ENCODE results near the gene SYNDIG1L. TPM values are rescaled to one million over a fixed set of nuclear protein-coding genes. Genes with fewer than 3 reads are reported as not detected.

Gene SYNDIG1L
- not detected for total RNA-seq

- Mint-ChIP-seq H3K9me3 (no peaks in the 10 kb centered on the region), H3K4me3 (no peak within 1 kb of the TSS), H3K4me1 (peaks cover 2% of the 10 kb centered on the region), H3K27me3 (peaks cover 47% of the 10 kb centered on the region), H3K27ac (no peak within 1 kb of the TSS), H3K36me3 (ENCODE audit: low read depth) (no peaks in the 10 kb centered on the region)
- DNase-seq = no peak
- ChIA-PET CTCF (no interaction called here), POLR2A (no interaction called here)
Measured at GRCh38 chr14:74426202-74426582, at the start of gene SYNDIG1L. SYNDIG1L (minus strand) TSS chr14:74426210; CDS start chr14:74409744, 16,466 bp downstream.

DNA sequence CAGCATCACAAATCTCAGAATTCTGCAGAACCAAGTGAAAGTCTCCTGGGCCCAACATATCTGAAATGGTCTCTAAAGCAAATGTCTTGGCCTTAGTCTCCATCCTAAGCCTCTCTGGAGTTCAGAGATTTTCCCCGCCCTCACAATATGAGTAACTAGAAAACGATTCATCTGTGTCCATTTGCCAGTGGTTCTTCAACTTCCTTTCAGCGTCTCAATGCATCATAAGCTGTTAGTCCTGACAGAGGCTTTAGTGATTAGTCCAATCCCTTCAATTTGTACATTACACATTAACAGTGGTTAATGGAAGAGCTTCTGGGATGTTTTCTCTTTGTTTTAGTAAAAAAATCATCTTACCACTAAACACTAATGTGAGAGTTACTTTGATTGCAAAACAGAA is 49.7 kb upstream of the SYNDIG1L start:
- H3K27ac Mint-ChIP-seq = no peak overlapping the region
- ChIA-PET POLR2A (no interaction called here), CTCF (no interaction called here)
- H3K4me3 Mint-ChIP-seq = no peak overlapping the region
- DNase-seq = no peak
- H3K36me3 Mint-ChIP-seq (ENCODE audit: low read depth) = peaks cover 5% of the 10 kb centered on the region
- no peaks in the 10 kb centered on the region for H3K27me3 Mint-ChIP-seq
- no peaks in the 10 kb centered on the region for H3K4me1 Mint-ChIP-seq
- no peaks in the 10 kb centered on the region for H3K9me3 Mint-ChIP-seq

DNA sequence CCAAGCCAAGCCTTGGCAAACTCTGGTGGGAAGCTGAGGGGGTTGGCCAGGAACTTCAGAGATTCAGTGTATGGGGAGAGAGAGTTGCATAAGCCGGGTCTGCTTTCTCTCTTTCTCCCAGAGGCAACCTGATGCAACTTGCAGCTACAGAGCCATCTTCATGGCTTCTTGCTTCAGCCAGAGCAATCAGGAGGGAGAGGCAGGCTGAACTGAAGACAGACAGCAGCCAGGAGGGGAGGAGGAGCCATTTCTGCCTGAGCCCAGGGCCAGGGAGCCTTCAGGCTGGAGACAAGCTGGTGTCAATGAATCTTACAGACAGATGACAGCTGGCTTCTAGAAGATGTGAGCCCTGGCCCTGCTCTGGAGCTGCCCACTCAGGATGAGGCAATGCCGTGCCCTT is 48.4 kb upstream of the SYNDIG1L start:
- H3K9me3 Mint-ChIP-seq = no peaks in the 10 kb centered on the region
- H3K36me3 Mint-ChIP-seq (ENCODE audit: low read depth) = peaks cover 2% of the 10 kb centered on the region
- POLR2A ChIA-PET = no interaction called here
- CTCF ChIA-PET = interaction anchor here (1.3 kb wide), 1 partner anchor 8 kb away, joined by 3 read pairs; no protein-coding TSS in a partner anchor
- no peak overlapping the region for H3K27ac Mint-ChIP-seq
- H3K4me3 Mint-ChIP-seq = no peak overlapping the region
- H3K27me3 Mint-ChIP-seq = no peaks in the 10 kb centered on the region
- no peaks in the 10 kb centered on the region for H3K4me1 Mint-ChIP-seq
- no peak for DNase-seq

- no peaks in the 10 kb centered on the region for H3K9me3 Mint-ChIP-seq
- H3K27ac Mint-ChIP-seq = no peak overlapping the region
- ChIA-PET POLR2A (no interaction called here), CTCF (no interaction called here)
- H3K27me3 Mint-ChIP-seq = no peaks in the 10 kb centered on the region
- H3K4me3 Mint-ChIP-seq = no peak overlapping the region
- no peaks in the 10 kb centered on the region for H3K4me1 Mint-ChIP-seq
- no peak for DNase-seq
- peaks cover 2% of the 10 kb centered on the region for H3K36me3 Mint-ChIP-seq (ENCODE audit: low read depth)
Measured at GRCh38 chr14:74472601-74473000, 46.6 kb upstream of the SYNDIG1L start.

GRCh38 chr14:74469548-74470518 is 43.8 kb upstream of the SYNDIG1L start:
- H3K27me3 Mint-ChIP-seq = no peaks in the 10 kb centered on the region
- H3K27ac Mint-ChIP-seq = no peak overlapping the region
- no peaks in the 10 kb centered on the region for H3K4me1 Mint-ChIP-seq
- POLR2A ChIA-PET = no interaction called here
- no peaks in the 10 kb centered on the region for H3K36me3 Mint-ChIP-seq (ENCODE audit: low read depth)
- no peak overlapping the region for H3K4me3 Mint-ChIP-seq
- H3K9me3 Mint-ChIP-seq = no peaks in the 10 kb centered on the region
- CTCF ChIA-PET = no interaction called here
- DNase-seq = no peak

DNA sequence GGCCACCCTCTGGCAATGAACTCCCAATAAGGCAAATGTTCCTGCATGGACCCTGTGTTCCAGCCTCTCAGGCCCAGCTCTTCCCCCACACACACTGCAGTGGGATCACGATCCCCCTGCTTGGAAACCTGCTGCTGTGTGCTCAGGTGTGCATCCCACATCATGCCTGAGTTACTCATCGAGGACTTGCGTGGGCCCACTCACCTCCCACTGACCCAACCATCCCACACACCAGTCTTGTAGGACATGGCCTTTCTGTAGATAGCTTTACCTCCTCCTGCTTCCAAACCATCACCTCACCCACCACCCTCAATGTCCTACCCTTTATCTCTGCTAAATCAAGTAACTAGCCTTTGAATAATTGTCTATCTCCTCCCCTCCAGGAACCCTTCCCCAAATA is 42.5 kb upstream of the SYNDIG1L start:
- Mint-ChIP-seq H3K4me3 (no peak overlapping the region), H3K36me3 (ENCODE audit: low read depth) (no peaks in the 10 kb centered on the region), H3K4me1 (no peaks in the 10 kb centered on the region), H3K27me3 (no peaks in the 10 kb centered on the region), H3K27ac (no peak overlapping the region), H3K9me3 (no peaks in the 10 kb centered on the region)
- DNase-seq = no peak
- POLR2A ChIA-PET = no interaction called here
- CTCF ChIA-PET = no interaction called here

- DNase-seq = no peak
- CTCF ChIA-PET = interaction anchor here (0.6 to 1.1 kb wide), 2 partner anchors 61 to 993 kb away, joined by 3 to 4 read pairs; no protein-coding TSS in a partner anchor
- peaks cover 5% of the 10 kb centered on the region for H3K27me3 Mint-ChIP-seq
- H3K4me1 Mint-ChIP-seq = no peaks in the 10 kb centered on the region
- H3K4me3 Mint-ChIP-seq = no peak overlapping the region
- no peak overlapping the region for H3K27ac Mint-ChIP-seq
- no peaks in the 10 kb centered on the region for H3K9me3 Mint-ChIP-seq
- POLR2A ChIA-PET = no interaction called here
- H3K36me3 Mint-ChIP-seq (ENCODE audit: low read depth) = no peaks in the 10 kb centered on the region
Measured at GRCh38 chr14:74465335-74465734, 39.3 kb upstream of the SYNDIG1L start.

GRCh38 chr14:74464785-74465184 is 38.8 kb upstream of the SYNDIG1L start:
- Mint-ChIP-seq H3K27me3 (peaks cover 5% of the 10 kb centered on the region), H3K9me3 (no peaks in the 10 kb centered on the region), H3K36me3 (ENCODE audit: low read depth) (no peaks in the 10 kb centered on the region), H3K27ac (no peak overlapping the region), H3K4me1 (no peaks in the 10 kb centered on the region), H3K4me3 (no peak overlapping the region)
- CTCF ChIA-PET = interaction anchor here (0.6 kb wide), 1 partner anchor 993 kb away, joined by 4 read pairs; no protein-coding TSS in a partner anchor
- POLR2A ChIA-PET = no interaction called here
- no peak for DNase-seq

GRCh38 chr14:74463697-74464096 is 37.7 kb upstream of the SYNDIG1L start:
- H3K27me3 Mint-ChIP-seq = peaks cover 5% of the 10 kb centered on the region
- ChIA-PET CTCF (no interaction called here), POLR2A (no interaction called here)
- H3K27ac Mint-ChIP-seq = no peak overlapping the region
- no peak for DNase-seq
- H3K4me3 Mint-ChIP-seq = no peak overlapping the region
- H3K9me3 Mint-ChIP-seq = no peaks in the 10 kb centered on the region
- no peaks in the 10 kb centered on the region for H3K36me3 Mint-ChIP-seq (ENCODE audit: low read depth)
- H3K4me1 Mint-ChIP-seq = no peaks in the 10 kb centered on the region

- POLR2A ChIA-PET = no interaction called here
- CTCF ChIA-PET = no interaction called here
Measured at GRCh38 chr14:74462993-74463392, 37.0 kb upstream of the SYNDIG1L start.

DNA sequence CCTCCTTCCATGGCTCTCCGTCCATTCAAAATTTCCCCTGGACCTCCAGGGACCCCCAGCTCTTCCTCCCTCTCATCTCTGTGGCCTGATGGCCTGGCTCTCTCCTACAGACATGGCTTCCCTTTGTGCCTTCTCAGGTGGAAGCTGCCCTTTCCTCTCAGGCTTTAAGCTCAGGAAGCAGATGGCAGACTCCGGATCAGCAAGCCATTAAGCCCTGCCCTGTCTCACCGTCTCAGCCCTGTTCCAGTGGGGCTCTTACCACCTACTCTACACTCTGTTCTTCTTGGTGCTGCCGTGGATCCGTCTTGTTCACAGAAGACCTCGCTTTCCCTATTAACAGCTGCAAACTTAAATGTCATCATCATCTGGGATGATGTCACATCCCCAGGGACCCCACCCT is 34.0 kb upstream of the SYNDIG1L start:
- DNase-seq = no peak
- H3K4me1 Mint-ChIP-seq = no peaks in the 10 kb centered on the region
- H3K36me3 Mint-ChIP-seq (ENCODE audit: low read depth) = no peaks in the 10 kb centered on the region
- H3K4me3 Mint-ChIP-seq = no peak overlapping the region
- ChIA-PET CTCF (no interaction called here), POLR2A (interaction anchor here (0.5 kb wide), 1 partner anchor 38 kb away, joined by 3 read pairs; no protein-coding TSS in a partner anchor)
- no peak overlapping the region for H3K27ac Mint-ChIP-seq
- H3K9me3 Mint-ChIP-seq = no peaks in the 10 kb centered on the region
- peaks cover 5% of the 10 kb centered on the region for H3K27me3 Mint-ChIP-seq

More at GRCh38 chr14:74462993-74463392, 37.0 kb upstream of the SYNDIG1L start:
- Mint-ChIP-seq H3K4me1 (no peaks in the 10 kb centered on the region), H3K27ac (no peak overlapping the region), H3K27me3 (peaks cover 5% of the 10 kb centered on the region), H3K36me3 (ENCODE audit: low read depth) (no peaks in the 10 kb centered on the region), H3K4me3 (no peak overlapping the region), H3K9me3 (no peaks in the 10 kb centered on the region)
- DNase-seq = no peak

GRCh38 chr14:74459289-74459946 is 33.4 kb upstream of the SYNDIG1L start:
- DNase-seq = peak; percentile 10
- ChIA-PET CTCF (no interaction called here), POLR2A (no interaction called here)
- H3K9me3 Mint-ChIP-seq = no peaks in the 10 kb centered on the region
- no peak overlapping the region for H3K27ac Mint-ChIP-seq
- H3K36me3 Mint-ChIP-seq (ENCODE audit: low read depth) = no peaks in the 10 kb centered on the region
- H3K27me3 Mint-ChIP-seq = peaks cover 8% of the 10 kb centered on the region
- H3K4me1 Mint-ChIP-seq = no peaks in the 10 kb centered on the region
- no peak overlapping the region for H3K4me3 Mint-ChIP-seq

DNA sequence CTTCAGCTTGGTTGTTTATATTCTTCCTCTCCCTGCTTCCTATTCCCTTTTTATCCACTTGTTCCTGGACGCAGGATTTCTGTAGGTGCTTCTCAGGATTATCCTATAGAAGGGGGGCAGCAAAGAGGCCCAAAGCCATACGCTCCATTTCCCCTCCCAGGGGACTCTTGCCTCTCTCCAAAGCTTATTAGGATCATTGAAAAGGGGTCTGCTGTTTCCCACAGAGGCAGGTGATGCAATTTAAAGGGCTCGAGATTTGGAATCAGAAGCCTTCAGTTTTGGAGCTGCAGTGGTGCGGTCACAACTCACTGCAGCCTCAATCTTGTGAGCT is 31.5 kb upstream of the SYNDIG1L start:
- no peaks in the 10 kb centered on the region for H3K4me1 Mint-ChIP-seq
- no peak for DNase-seq

More for the DNA sequence above, 31.5 kb upstream of the SYNDIG1L start:
- Mint-ChIP-seq H3K4me3 (no peak overlapping the region), H3K27ac (no peak overlapping the region), H3K9me3 (no peaks in the 10 kb centered on the region), H3K36me3 (ENCODE audit: low read depth) (no peaks in the 10 kb centered on the region), H3K27me3 (peaks cover 16% of the 10 kb centered on the region)
- ChIA-PET CTCF (interaction anchor here (0.5 kb wide), 1 partner anchor 287 kb away, joined by 5 read pairs; no protein-coding TSS in a partner anchor), POLR2A (interaction anchor here (0.6 kb wide), 1 partner anchor 68 kb away, joined by 4 read pairs; no protein-coding TSS in a partner anchor)
